Loucy (cell line): Measurements from ENCODE around the gene XXYLT1.
A peak's percentile ranks its signal among the peaks of the same experiment; 100 is the strongest.
"Not testable (repeated sequence)": the region's sequence is repeated elsewhere in the genome, so short reads cannot be mapped to it uniquely, and the experiment has no call there.

Source experiments
- H2AFZ ChIP-seq: fragments of 200-600 bp; sonication (generic); 2 replicates; pipeline ENCODE4 v1.6.0; 2016; ENCODE audit warnings: antibody characterized with exemption, mild to moderate bottlenecking, low read length, moderate library complexity
- H3F3A ChIP-seq: fragments of 200-600 bp; 2 replicates; pipeline ENCODE4 v1.6.0; 2016; ENCODE audit warnings: antibody characterized with exemption, low read depth, mild to moderate bottlenecking
- H3K27me3 ChIP-seq: fragments of 200-600 bp; sonication (generic); 2 replicates; pipeline ENCODE4 v1.6.1; 2014; ENCODE audit warnings: low read length, mild to moderate bottlenecking; ENCODE audit not compliant: insufficient read depth, poor library complexity, severe bottlenecking
- H3K36me3 ChIP-seq: fragments of 200-600 bp; sonication (generic); 2 replicates; pipeline ENCODE4 v1.6.1; 2016; ENCODE audit warnings: low read length; ENCODE audit not compliant: insufficient read depth
- H3K4me1 ChIP-seq: fragments of 200-600 bp; sonication (generic); 2 replicates; pipeline ENCODE4 v1.5.1; 2014; ENCODE audit warnings: low read length, mild to moderate bottlenecking; ENCODE audit not compliant: insufficient read depth, poor library complexity, severe bottlenecking
- H3K4me2 ChIP-seq: fragments of 200-600 bp; sonication (generic); 2 replicates; pipeline ENCODE4 v1.6.0; 2014; ENCODE audit warnings: antibody characterized with exemption, low read length, low read depth, mild to moderate bottlenecking; ENCODE audit not compliant: poor library complexity, severe bottlenecking
- H3K4me3 ChIP-seq: fragments of 200-600 bp; sonication (generic); 2 replicates; pipeline ENCODE4 v1.5.1; 2014; ENCODE audit warnings: low read length, mild to moderate bottlenecking, mixed read lengths; ENCODE audit not compliant: poor library complexity, severe bottlenecking
- H3K79me2 ChIP-seq: fragments of 200-600 bp; sonication (generic); 2 replicates; pipeline ENCODE4 v1.6.1; 2014; ENCODE audit warnings: low read length; ENCODE audit not compliant: insufficient read depth
- H3K9ac ChIP-seq: fragments of 200-600 bp; sonication (generic); 2 replicates; pipeline ENCODE4 v1.6.0; 2014; ENCODE audit warnings: mild to moderate bottlenecking, low read depth, low read length, moderate library complexity; ENCODE audit not compliant: poor library complexity, severe bottlenecking
- H3K9me2 ChIP-seq: fragments of 200-600 bp; sonication (generic); replicated peaks from 2 replicates; pipeline ENCODE4 v1.6.1; 2016; ENCODE audit warnings: low read depth, low read length, mixed read lengths
- H3K9me3 ChIP-seq: fragments of 200-600 bp; sonication (generic); 2 replicates; pipeline ENCODE4 v1.6.1; 2014; ENCODE audit warnings: mild to moderate bottlenecking, antibody characterized with exemption, low read length, low read depth; ENCODE audit not compliant: insufficient read depth
- H4K20me1 ChIP-seq: fragments of 200-600 bp; sonication (generic); 2 replicates; pipeline ENCODE4 v1.6.0; 2014; ENCODE audit warnings: antibody characterized with exemption, low read length, mild to moderate bottlenecking; ENCODE audit not compliant: insufficient read depth, poor library complexity, severe bottlenecking
- CTCF ChIP-seq: fragments of 200-600 bp; sonication (generic); conservative IDR thresholded peaks from 2 replicates; pipeline ENCODE4 v1.5.1; 2014; ENCODE audit warnings: mild to moderate bottlenecking, antibody characterized with exemption, low read length
- EZH2phosphoT487 ChIP-seq: fragments of 200-600 bp; IDR thresholded peaks from 2 replicates; pipeline ENCODE4 v1.6.1; 2018; ENCODE audit warnings: antibody characterized with exemption, mild to moderate bottlenecking, moderate library complexity, borderline replicate concordance

XXYLT1 gene

GRCh38 chr3:195095035-195095703, 175.8 kb downstream of the XXYLT1 start:
- H3K27me3 ChIP-seq, result no peaks in the 10 kb centered on the region
- peak overlapping the region; percentile 1 for H3K4me2 ChIP-seq
- no peak overlapping the region for H3K4me3 ChIP-seq
- H2AFZ ChIP-seq, result no peak overlapping the region
- H3K36me3 ChIP-seq, result no peaks in the 10 kb centered on the region; the same call in 1 of the 2 replicates
- H3K9me2 ChIP-seq, result no peaks in the 10 kb centered on the region
- peaks cover 4% of the 10 kb centered on the region for H4K20me1 ChIP-seq
- no peaks in the 10 kb centered on the region for H3K9me3 ChIP-seq
- H3K4me1 ChIP-seq, result peaks cover 34% of the 10 kb centered on the region
- H3F3A ChIP-seq, result no peaks in the 10 kb centered on the region
- H3K79me2 ChIP-seq, result peaks cover 57% of the 10 kb centered on the region; the same call in 1 of the 2 replicates
- TF ChIP-seq CTCF (no peak), EZH2phosphoT487 (no peak)
- H3K9ac ChIP-seq, result peak overlapping the region; percentile 21

GRCh38 chr3:195094191-195094921, 176.6 kb downstream of the XXYLT1 start:
- Histone ChIP-seq H3K9me2 (no peaks in the 10 kb centered on the region), H3K4me1 (peaks cover 34% of the 10 kb centered on the region), H3K9me3 (no peaks in the 10 kb centered on the region), H3F3A (no peaks in the 10 kb centered on the region), H3K4me3 (peak overlapping the region; percentile 2), H3K36me3 (no peaks in the 10 kb centered on the region; the same call in 1 of the 2 replicates), H3K4me2 (peak overlapping the region; percentile 35), H4K20me1 (peaks cover 4% of the 10 kb centered on the region), H3K27me3 (no peaks in the 10 kb centered on the region), H2AFZ (no peak overlapping the region), H3K9ac (peak overlapping the region; percentile 21), H3K79me2 (peaks cover 54% of the 10 kb centered on the region; the same call in 1 of the 2 replicates)
- TF ChIP-seq EZH2phosphoT487, result no peak
- TF ChIP-seq CTCF, result no peak

- peak overlapping the region; percentile 2 for H3K4me3 ChIP-seq
Observed at GRCh38 chr3:195093731-195094130, 177.2 kb downstream of the XXYLT1 start.

GRCh38 chr3:195087840-195088601, 182.9 kb downstream of the XXYLT1 start:
- H3K4me3 ChIP-seq, H3K9me3 ChIP-seq, H3K4me2 ChIP-seq, H3F3A ChIP-seq, H3K4me1 ChIP-seq, H3K9ac ChIP-seq, H4K20me1 ChIP-seq, H2AFZ ChIP-seq, H3K9me2 ChIP-seq, H3K27me3 ChIP-seq, H3K36me3 ChIP-seq: not testable (repeated sequence)
- H3K79me2 ChIP-seq, result peaks cover 39% of the 10 kb centered on the region; the same call in 1 of the 2 replicates

More at GRCh38 chr3:195093731-195094130, 177.2 kb downstream of the XXYLT1 start:
- Histone ChIP-seq H3K9me2 (no peaks in the 10 kb centered on the region), H3K27me3 (no peaks in the 10 kb centered on the region), H3K9ac (peak overlapping the region; percentile 21), H3K9me3 (no peaks in the 10 kb centered on the region), H3F3A (no peaks in the 10 kb centered on the region), H3K4me2 (peak overlapping the region; percentile 35), H3K79me2 (peaks cover 47% of the 10 kb centered on the region; the same call in 1 of the 2 replicates), H3K4me1 (peaks cover 34% of the 10 kb centered on the region), H4K20me1 (peaks cover 4% of the 10 kb centered on the region), H2AFZ (no peak overlapping the region), H3K36me3 (no peaks in the 10 kb centered on the region; the same call in 1 of the 2 replicates)
- TF ChIP-seq EZH2phosphoT487 (no peak), CTCF (no peak)
